Breast epithelium (tissue), 3 donors: ENCODE measurements around the gene C1orf210.

Source experiments
- CTCF ChIP-seq, 3 donors: fragments of 450-650 bp; IDR thresholded peaks; one replicate each; pipeline ENCODE4 v1.5.1; 2016 to 2017; ENCODE audit warnings: antibody characterized with exemption in 3 of 3, mild to moderate bottlenecking in 3 of 3, moderate library complexity in 3 of 3
- POLR2A ChIP-seq: fragments of 450-650 bp; IDR thresholded peaks from one replicate; pipeline ENCODE4 v1.6.1; 2016; ENCODE audit warnings: antibody characterized with exemption, mild to moderate bottlenecking, moderate library complexity

- no peak for TF ChIP-seq CTCF (IDR thresholded peaks at IDR 0.05)
- TF ChIP-seq POLR2A = no peak
Measured at GRCh38 chr1:43267818-43268425, 17.5 kb downstream of the C1orf210 start.
